Measurements from ENCODE around the gene DLG2. TPM values are rescaled to one million over a fixed set of nuclear protein-coding genes. Genes with fewer than 3 reads are reported as not detected.
"Not testable (repeated sequence)": the region's sequence is repeated elsewhere in the genome, so short reads cannot be mapped to it uniquely, and the experiment has no call there.

Gene DLG2
- 1.3 TPM in 2 replicates for total RNA-seq

DNA sequence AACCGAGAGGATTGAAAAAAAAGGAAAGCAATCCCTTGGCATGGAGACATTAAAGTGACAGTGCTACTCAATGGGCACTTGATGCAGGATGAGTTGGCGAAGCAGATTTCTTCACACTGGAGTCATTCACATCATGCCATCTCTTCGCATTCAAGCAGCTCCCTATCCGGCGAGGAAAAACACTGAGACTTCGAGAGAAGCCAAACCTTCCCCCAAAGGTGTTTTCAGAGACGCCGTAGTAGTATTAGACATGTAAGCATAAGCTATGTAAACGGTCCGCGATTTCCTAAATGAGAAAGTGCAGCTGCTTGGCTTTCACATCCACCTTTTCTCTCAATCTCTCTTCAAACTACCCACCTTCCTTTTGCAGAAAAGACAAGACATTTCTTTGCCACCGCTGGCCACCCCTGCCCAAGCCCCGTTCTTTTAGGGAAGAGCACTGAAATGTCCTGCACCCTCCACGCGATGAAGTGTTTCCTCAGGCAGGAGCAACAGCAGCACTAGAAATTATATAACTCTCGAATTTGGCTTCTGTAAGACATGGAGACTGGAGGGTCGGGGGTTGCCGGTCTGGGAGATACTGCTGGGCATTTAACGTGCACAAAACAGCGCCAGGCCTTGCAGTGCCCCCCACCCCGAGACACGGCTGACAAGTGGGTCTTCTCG lies at the start of gene DLG2:
Gene DLG2 (minus strand): TSS at position 13 of the 666 bp plus-strand sequence.
- DNase-seq (ENCODE audit: low read depth), result peak; percentile 23
- H3K4me3 ChIP-seq (ENCODE audit: low read depth, low read length), result peak within 1 kb of the TSS; percentile 71

DNA sequence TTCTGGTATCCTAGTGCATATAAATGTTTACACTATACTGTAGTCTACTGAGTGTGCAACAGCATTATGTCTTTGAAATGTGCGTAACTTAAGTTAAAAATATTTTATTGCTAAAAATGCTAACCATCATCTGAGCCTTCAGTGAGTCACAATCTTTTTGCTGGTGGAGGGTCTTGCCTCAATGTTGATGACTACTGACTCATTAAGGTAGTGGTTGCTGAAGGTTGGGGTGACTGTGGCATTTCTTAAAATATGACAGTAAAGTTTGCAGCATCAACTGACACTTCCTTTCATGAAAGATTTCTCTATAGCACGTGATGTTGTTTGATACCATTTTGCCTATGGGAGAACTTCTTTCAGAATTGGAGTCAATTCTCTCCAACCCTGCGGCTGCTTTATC lies 46.2 kb upstream of the DLG2 start:
- H3K4me3 ChIP-seq (ENCODE audit: low read depth, low read length), result no peak overlapping the region
- DNase-seq (ENCODE audit: low read depth), result no peak
- TF ChIP-seq, protein P1, sequence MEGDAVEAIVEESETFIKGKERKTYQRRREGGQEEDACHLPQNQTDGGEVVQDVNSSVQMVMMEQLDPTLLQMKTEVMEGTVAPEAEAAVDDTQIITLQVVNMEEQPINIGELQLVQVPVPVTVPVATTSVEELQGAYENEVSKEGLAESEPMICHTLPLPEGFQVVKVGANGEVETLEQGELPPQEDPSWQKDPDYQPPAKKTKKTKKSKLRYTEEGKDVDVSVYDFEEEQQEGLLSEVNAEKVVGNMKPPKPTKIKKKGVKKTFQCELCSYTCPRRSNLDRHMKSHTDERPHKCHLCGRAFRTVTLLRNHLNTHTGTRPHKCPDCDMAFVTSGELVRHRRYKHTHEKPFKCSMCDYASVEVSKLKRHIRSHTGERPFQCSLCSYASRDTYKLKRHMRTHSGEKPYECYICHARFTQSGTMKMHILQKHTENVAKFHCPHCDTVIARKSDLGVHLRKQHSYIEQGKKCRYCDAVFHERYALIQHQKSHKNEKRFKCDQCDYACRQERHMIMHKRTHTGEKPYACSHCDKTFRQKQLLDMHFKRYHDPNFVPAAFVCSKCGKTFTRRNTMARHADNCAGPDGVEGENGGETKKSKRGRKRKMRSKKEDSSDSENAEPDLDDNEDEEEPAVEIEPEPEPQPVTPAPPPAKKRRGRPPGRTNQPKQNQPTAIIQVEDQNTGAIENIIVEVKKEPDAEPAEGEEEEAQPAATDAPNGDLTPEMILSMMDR (IDR thresholded peaks at IDR 0.05; ENCODE audit: insufficient read depth, low read depth, low read length), result no peak

More for the DNA sequence above, at the start of gene DLG2:
- TF ChIP-seq, protein P1 (IDR thresholded peaks at IDR 0.05; ENCODE audit: insufficient read depth, low read depth, low read length), result no peak

DNA sequence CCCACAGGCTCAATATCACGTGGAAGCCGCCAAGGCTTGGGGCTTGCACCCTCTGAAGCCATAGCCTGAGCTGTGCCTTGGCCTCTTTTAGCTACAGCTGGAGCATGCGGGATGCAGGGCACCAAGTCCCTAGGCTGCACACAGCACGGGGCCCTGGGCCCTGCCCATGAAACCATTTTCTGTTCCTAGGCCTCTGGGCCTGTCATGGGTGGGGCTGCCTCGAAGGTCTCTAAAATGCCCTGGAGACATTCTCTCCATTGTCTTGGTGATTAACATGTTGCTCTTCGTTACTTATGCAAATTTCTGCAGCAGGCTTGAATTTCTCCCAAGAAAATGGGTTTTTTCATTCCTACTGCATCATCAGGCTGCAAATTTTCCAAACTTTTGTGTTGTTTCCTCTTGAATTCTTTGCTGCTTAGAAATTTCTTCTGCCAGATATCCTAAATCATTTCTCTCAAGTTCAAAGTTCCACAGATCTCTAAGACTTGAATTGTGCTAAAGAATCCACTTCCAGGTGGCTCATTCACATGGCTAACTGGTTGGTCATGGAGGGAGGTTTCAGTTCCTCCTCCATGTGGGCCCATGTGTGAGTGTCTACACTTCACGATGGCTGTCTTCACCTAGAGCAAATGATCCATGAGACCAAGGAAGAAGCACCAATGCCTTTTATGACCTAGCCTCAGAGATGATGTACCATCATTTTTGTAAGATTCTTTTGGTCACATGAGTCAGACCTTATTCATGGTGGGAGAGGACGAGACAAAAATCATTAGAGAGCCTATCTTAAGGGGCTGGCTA lies 45.2 kb upstream of the DLG2 start:
- no peak overlapping the region for H3K4me3 ChIP-seq (ENCODE audit: low read depth, low read length)
- DNase-seq (ENCODE audit: low read depth), result no peak
- TF ChIP-seq, protein P1 (IDR thresholded peaks at IDR 0.05; ENCODE audit: insufficient read depth, low read depth, low read length), result no peak

DNA sequence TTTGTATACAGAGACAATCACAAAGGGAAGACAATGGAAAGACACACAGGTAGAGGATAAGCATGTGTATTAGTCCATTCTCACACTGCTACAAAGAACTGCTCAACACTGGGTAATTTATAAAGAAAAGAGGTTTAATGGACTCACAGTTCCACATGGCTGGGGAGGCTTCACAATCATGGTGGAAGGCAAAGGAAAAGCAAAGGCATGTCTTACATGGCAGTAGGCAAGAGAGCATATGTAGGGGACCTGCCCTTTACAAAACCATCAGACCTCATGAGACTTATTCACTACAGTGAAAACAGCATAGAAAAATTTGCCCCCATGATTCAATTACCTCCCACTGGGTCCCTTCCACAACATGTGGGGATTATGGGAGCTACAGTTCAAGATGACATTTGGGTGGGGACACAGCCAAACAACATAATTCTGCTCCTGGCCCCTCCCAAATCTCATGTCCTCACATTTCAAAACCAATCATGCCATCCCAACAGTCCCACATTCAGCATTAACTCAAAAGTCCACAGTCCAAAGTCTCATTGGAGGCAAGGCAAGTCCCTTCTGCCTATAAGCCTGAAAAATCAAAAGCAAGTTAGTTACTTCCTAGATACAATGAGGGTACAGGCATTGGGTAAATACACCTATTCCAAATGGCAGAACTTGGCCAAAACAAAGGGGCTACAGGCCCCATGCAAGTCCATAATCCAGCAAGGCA lies 44.0 kb upstream of the DLG2 start:
- H3K4me3 ChIP-seq (ENCODE audit: low read depth, low read length); DNase-seq (ENCODE audit: low read depth): not testable (repeated sequence)

DNA sequence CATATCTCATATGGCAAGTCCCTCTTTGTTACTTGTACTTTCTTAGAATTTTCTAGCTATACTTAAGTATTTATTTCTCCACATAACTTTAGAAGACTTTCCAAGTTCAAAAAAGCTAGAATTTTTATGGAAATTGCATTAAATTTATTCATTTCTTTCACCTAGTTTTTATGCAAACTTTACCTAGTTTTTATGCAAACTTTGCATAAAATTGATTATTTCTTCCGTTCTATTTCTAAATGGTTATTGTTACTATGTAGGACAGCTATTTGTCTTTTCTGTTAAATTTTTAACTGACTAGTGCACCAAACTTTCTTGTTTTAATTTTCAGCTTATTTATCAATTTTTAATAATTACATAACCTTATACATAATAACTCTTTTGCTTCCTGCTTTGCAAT lies 41.0 kb upstream of the DLG2 start:
- DNase-seq (ENCODE audit: low read depth), result no peak
- no peak overlapping the region for H3K4me3 ChIP-seq (ENCODE audit: low read depth, low read length)
- TF ChIP-seq, protein P1 (IDR thresholded peaks at IDR 0.05; ENCODE audit: insufficient read depth, low read depth, low read length), result no peak

DNA sequence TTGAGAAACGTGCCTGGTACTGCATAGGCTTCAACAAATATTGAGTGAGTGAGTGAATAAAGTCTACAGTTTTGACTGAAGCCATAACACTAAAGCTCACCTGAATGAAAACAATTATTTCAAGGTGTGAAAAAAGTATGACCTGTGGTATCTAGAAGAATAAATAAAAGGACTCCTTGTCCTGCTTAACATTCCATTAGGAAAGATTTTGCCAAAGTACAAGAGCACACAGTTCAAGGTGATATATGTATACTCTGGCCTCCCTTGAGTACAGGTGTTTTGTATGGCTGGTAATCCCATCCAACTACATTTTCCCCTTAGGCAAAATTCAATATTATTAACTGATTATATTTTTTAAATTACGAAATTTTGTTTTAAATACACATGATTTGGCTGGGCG lies 39.5 kb upstream of the DLG2 start:
- no peak overlapping the region for H3K4me3 ChIP-seq (ENCODE audit: low read depth, low read length)
- TF ChIP-seq, protein P1 (IDR thresholded peaks at IDR 0.05; ENCODE audit: insufficient read depth, low read depth, low read length), result no peak
- no peak for DNase-seq (ENCODE audit: low read depth)

DNA sequence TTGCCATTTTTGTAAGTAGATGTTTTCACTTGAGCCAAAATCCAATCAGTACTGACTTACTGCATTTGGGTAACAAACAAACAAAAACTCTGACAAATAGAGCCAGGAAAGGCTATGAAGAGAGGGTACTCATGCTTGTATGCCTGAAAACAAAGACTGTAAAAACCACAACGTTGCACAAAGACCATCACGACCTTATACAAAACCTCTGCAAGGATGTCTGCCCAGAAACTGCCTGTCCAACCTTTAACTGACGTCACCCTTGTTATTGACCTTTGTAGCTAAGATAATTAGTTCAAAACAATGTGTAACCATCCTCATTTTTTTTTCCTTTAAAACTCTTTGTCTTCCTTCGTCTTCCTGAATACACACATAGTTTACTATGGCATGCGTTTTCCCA lies 38.6 kb upstream of the DLG2 start:
- TF ChIP-seq, protein P1 (IDR thresholded peaks at IDR 0.05; ENCODE audit: insufficient read depth, low read depth, low read length), result no peak
- DNase-seq (ENCODE audit: low read depth), result peak; percentile 34
- no peak overlapping the region for H3K4me3 ChIP-seq (ENCODE audit: low read depth, low read length)
